HPDE6-E6E7 (cell line): ENCODE data around the gene SRGAP1.

ENCODE experiments used
- DNase-seq: peaks from one replicate; pipeline ENCODE4 v3.0.0; 2011; ENCODE audit warnings: missing footprints; ENCODE audit errors: extremely low spot score

SRGAP1 gene

DNA sequence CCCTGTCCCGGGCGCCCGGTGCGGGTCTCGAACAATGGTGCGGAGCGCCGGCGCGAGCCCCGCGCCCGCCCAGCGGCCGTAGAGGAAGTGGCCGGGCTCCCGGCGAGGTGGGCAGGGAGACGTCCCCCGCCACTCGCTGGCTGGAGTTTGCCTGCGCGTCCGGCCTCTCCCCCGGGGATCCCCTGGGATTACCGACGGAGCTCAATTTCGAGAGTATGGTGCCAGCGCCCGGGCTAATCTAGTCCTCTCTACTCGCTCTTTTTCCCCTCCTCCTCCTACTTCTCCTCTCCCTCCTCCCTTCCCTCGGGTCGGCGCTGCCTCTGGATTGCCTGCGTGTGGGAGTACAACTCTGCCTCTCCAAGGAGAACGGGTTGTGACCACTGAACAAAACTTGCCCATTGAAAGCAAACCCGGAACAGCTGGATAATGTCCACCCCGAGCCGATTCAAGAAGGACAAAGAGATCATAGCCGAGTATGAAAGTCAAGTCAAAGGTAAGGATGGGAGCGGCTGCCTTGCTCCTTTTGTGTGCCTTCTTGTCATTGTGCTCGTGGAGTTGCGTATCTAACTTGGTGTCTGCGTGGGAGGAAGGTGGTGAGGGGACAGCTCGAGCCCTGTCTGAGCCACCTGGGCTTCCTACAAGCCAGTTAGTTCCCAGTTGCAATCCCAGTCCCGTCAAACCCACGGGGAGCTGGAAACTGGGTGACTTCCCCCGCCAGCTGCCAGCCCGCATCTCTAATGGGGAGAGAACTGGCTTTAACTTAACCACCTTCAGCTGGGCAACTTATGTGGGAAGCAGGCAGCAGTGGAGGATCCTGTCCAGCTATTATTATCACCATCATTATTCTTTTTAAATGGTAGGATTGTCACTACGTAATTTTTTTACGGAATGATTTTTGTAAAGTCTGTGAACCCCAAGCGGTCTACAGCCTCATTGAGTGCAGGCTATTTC lies at the start of gene SRGAP1:
Gene SRGAP1 (plus strand): TSS at position 310 of the 951 bp plus-strand sequence. CDS start 117 bp downstream, at position 427.
- DNase-seq: peak; percentile 22

DNA sequence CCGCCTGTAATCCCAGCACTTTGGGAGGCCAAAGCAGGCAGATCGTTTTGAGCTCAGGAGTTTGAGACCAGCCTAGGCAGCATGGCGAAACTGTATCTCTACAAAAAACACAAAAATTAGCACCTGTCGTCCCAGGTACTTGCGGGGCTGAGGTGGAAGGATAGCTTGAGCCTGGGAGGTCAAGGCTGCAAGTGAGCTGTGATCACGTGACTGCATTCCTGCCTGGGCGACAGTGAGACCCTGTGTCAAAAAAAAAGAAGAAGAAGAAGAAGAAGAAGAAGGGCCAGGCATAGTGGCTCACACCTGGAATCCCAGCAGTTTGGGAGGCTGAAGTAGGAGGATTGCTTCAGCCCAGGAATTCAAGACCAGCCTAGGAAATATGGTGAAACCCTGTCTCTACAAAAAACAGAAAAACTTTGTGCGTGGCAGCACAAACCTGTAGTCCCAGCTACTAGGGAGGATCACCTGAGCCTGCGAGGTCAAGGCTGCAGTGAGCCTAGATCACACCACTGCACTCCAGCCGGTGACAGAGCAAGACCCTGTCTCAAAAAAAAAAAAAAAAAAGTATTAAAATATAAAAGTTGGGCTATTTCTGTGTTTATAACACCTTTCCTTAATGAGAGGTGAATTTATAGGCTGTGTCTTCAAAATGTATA lies 49.3 kb upstream of the SRGAP1 start:
- no peak for DNase-seq

DNA sequence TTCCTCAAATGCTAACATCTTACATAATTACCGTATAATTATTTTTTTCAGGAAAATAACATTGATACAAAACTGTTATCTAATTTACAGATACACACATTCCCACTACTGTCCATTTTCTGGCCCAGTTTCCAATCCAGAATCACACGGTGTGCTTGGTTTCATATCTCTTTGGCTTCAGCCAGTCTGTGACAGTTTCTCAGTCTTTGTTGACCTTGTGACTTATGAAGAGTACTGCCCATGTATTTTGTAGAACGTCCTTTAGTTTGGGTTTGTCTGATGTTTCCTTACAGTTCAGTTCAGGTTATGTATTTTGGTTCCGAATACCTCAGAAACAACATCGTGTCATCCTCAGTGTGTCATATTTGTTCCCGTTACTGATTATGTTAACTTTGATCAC lies 48.6 kb upstream of the SRGAP1 start:
- no peak for DNase-seq

GRCh38 chr12:63802012-63802608 lies 42.4 kb upstream of the SRGAP1 start:
- DNase-seq: no peak

DNA sequence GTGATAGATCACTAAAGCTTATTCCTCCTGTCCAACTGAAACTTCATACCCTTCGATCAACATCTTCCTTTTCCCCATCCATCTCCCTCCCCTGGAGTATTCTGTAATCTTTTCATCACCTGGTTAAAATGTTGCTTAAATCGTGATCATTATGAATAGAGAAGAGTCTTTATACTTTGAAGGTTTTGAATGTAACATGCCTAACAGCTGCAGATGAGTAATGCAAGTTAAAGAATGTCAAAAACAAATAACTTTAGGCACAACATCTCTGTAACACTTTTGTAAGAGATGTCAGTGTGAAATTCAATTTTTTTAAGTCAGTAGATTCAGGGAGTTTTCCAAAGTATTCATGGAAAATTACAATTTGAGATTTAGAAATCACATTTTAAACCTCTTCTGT lies 39.8 kb upstream of the SRGAP1 start:
- DNase-seq: no peak

- no peak for DNase-seq
These were observed 38.5 kb upstream of the SRGAP1 start for GRCh38 chr12:63805704-63806672.

DNA sequence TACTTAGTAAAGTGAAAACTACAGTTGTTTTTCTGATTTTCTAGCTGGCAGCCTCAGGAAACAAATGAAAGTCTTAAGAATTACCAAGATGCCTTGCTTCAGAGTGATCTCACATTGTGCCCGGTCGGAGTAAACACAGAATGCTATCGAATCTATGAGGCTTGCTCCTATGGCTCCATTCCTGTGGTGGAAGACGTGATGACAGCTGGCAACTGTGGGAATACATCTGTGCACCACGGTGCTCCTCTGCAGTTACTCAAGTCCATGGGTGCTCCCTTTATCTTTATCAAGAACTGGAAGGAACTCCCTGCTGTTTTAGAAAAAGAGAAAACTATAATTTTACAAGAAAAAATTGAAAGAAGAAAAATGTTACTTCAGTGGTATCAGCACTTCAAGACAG lies 35.9 kb upstream of the SRGAP1 start:
- DNase-seq: no peak

DNA sequence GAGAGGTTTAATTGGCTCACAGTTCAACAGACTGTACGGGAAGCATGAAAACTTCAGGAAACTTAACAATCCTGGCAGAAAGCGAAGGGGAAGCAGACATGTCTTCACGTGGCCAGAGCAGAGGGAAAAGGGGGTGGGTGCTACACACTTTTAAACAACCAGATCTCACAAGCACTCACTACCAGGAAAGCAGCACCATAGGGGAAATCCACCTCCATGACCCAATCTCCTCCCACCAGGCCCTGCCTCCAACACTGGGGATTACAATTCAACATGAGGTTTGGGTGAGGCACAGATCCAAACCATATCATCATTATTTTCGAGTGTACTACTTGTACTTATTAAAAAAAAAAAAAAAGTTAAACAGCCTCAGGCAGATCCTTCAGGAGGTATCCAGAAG lies 34.9 kb upstream of the SRGAP1 start:
- no peak for DNase-seq

- DNase-seq: no peak
These were observed 33.2 kb upstream of the SRGAP1 start for GRCh38 chr12:63811334-63811733.

GRCh38 chr12:63811755-63812154 lies 32.7 kb upstream of the SRGAP1 start:
- DNase-seq: no peak

DNA sequence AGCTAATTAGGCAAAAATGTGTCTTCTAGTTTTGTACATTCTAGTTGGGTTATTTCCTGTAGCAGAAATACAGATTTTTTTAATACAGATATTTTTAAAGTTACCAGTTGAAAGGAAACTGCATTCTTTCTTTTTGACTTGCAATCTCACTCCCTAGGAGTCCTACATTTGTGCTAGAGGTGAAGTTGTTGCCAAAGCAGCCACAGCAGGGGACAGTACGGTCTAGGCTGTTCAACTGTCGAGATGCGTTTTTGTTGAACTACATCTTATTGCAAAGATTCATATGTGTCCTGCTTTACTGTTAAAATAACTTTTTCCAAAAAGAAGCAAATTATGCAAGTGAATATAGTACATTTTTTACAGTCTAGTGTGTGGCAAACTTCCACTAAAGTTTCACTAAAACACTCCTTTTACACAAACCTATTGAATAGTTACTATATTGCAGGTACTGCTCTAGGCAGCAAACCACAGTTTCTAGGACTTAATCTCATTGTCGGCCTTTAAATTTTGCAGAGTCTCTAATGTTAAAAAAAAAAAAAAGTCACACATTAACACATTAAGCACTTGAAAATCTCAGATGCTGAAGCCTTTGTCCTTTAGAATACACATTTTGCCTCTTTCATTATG lies 30.2 kb upstream of the SRGAP1 start:
- no peak for DNase-seq

- DNase-seq: no peak
These were observed 29.0 kb upstream of the SRGAP1 start for GRCh38 chr12:63815482-63815852.

GRCh38 chr12:63816031-63816430 lies 28.5 kb upstream of the SRGAP1 start:
- no peak for DNase-seq

DNA sequence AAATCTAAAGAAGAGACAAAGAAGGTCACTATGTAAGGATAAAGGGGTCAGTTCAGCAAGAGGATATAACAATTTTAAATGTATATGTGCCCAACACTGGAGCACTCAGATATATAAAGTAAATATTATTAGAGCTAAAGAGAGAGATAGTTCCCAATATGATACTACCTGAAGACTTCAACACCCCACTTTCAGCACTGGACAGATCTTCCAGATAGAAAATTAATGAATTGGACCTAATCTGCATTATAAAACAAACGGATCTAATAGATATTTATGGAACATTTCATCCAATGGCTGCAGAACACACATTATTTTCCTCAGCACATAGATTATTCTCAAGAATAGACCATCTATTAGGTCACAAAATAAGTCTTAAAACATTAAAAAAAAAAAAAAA lies 24.1 kb upstream of the SRGAP1 start:
- no peak for DNase-seq

DNA sequence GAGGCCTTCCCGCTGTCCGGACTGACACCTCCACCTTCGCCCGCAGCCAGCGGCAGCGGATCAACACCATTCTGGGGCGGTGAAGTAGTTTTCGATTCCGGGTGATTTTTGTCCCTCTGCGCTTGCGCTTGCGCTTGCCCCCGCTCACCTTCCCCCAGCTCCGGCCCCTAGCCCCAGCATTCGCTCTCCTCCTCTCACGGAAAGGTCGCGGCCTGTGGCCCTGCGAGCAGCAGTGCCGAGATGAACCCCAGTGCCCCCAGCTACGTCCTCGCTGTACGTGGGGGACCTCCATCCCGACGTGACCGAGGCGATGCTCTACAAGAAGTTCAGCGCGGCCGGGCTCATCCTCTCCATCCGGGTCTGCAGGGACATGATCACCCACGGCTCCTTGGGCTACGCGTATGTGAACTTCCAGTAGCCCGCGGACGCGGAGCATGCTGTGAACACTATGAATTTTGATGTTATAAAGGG lies 22.7 kb upstream of the SRGAP1 start:
- no peak for DNase-seq

- DNase-seq: no peak
These were observed 22.1 kb upstream of the SRGAP1 start for GRCh38 chr12:63822352-63822751.

DNA sequence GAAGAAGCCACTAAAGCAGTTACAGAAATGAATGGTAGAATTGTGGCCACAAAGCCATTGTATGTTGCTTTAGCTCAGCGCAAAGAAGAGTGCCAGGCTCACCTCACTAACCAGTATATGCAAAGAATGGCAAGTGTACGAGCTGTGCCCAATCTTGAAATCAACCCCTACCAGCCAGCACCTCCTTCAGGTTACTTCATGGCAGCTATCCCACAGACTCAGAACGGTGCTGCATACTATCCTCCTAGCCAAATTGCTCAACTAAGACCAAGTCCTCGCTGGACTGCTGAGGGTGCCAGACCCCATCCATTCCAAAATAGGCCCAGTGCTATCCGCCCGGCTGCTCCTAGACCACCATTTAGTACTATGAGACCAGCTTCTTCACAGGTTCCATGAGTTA lies 21.5 kb upstream of the SRGAP1 start:
- DNase-seq: no peak

DNA sequence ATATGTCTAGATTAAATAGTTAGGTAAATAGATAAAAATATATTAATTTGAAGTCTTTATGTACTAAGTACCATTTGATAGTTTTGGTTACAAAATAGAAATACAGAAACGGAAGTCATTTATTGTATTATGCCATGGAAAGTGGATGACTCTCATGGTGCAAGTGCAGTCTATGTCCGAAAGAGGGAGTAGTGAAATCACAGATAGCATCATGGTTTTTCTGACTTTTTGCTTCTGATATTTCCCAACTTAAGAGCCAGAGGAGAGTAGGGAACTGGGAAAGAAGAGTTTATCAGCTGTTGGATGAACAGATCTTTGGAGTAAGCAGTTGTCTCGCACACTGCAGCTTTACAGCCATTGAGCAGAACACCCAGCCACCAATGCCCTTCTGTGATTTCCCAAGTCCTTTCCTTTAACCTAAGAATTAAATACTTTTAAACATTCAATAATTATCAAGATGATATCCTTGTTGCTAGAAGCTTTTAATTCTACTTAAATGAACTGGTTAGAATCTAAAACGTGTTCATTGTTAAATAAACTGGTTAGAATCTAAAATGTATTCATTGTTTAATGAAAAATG lies 18.4 kb upstream of the SRGAP1 start:
- DNase-seq: peak; percentile 38

DNA sequence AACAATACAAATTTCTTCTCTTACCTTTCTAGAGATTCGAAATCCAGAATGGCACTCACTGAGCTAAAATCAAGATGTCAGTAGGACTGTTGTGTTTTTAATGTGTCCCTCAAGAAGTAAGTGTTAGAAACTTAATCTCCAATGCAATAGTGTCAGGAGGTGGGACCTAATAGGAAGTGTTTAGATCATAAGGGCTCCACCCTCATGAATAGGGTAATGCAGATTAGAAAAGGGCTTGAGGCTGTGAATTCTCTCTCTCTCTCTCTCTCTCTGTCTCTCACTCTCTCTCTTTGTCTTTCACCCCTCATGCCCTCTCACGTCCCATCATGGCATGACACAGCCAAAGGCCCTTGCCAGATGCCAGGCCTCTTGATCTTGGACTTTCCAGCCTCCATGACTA lies 15.6 kb upstream of the SRGAP1 start:
- DNase-seq: no peak

- DNase-seq: no peak
These were observed 8.5 kb upstream of the SRGAP1 start for GRCh38 chr12:63836046-63836445.

- no peak for DNase-seq
These were observed 7.6 kb upstream of the SRGAP1 start for GRCh38 chr12:63836936-63837335.
